ENCODE data around the gene FRAT2.

DNA sequence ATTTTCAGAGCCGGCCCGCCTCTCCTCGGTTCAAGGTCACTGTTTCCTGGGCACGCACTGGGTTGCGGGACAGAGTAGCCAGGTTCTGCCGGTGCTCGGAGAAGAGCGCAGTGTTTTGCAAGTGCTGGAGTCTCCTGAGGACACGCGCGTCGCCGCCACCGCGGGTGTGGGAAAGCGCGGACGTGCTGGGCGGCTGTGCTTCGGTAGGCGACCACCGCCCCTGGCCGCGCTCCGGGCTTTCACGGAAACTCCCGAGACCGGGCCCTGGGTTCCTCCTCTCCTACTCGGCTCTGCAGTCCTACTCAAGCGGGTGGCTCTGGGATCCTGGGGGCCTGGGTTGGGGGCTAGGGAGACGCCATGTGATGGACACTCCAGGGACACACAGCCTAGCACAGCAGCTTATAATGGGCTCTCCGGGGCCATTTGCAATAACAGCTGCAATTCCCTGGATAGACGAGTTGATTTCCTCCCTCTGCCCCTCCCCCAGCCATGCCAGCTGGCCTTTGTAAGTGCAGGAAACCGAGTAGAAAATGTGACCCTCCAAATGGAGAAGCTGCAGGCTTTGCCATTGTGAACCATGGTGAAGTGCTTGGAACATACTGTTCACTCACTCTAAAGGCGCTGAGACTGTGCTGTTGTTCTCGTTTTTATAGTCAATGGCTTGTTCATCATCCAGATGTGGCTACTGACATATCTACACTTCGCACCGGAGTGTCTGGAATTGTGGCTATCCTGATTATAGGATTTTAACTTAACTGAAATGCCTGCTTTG lies 13.3 kb downstream of the FRAT2 start:
- TF ChIP-seq EP300 (IDR thresholded peaks at IDR 0.05) (peak in 1 of 2 donors; percentile 64), CTCF (IDR thresholded peaks at IDR 0.05) (no peak), POLR2A (IDR thresholded peaks at IDR 0.05) (no peak)

All from tibial nerve (tissue), 4 donors.